ENCODE measurements around the gene ZBTB9.
"Not testable (repeated sequence)": the region's sequence is repeated elsewhere in the genome, so short reads cannot be mapped to it uniquely, and the experiment has no call there.

The ZBTB9 gene

DNA sequence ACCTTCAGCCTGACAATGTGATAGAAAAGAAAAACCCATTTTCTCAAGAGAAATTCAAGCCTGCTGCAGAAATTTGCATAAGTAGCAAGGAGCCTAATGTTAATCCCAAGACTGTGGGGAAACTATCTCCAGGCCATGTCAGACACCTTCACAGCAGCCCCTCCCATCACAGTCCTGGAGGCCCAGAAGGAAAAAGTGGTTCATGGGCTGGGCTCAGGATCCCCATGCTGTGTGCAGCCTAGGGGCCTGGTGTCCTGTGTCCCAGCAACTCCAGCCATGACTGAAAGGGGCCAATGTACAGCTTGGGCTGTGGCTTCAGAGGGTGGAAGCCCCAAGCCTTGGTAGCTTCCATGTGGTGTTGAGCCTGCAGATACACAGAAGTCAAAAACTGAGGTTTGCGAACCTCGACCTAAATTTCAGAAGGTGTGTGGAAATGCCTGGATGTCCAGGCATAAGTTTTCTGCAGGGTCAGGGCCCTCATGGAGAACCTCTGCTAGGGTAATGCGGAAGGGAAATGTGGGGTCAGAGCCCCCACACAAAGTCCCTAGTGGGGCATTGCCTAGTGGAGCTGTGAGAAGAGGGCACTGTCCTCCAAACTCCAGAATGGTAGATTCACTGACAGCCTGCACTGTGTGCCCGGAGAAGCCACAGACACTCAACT, 11.8 kb downstream of the ZBTB9 start:
- no peak for DNase-seq

DNA sequence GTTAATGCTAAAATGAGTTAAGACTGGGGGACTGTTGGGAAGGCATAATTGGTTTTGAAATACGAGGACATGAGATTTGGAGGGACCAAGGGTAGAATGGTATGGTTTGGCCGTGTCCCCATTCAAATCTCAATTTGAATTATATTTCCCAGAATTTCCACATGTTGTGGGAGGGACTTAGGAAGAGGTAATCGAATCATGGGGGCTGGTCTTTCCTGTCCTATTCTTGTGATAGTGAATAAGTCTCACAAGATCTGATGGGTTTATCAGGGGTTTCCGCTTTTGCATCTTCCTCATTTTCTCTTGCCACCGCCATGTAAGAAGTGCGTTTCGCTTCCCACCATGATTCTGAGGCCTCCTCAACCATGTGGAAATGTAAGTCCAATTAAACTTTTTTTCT, 12.7 kb downstream of the ZBTB9 start:
- no peak for DNase-seq

DNA sequence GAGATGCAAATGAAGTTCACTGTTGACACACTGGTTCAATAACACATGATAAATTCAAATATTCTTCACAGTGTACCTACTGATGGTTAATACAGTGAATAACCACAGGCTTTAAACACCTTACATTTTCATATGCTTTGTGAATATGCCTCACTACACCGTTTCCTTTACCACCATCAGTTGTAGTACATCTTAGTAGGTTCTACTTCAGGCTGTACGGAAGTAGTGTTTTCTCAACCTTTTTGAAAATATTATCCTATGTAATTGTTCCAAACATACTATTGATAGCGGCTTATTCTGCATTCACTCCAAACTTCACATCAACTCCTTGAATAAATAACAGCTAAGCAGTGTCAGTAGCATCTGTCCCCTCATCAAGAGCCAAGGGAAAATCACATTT, 15.3 kb downstream of the ZBTB9 start:
- no peak for DNase-seq

DNA sequence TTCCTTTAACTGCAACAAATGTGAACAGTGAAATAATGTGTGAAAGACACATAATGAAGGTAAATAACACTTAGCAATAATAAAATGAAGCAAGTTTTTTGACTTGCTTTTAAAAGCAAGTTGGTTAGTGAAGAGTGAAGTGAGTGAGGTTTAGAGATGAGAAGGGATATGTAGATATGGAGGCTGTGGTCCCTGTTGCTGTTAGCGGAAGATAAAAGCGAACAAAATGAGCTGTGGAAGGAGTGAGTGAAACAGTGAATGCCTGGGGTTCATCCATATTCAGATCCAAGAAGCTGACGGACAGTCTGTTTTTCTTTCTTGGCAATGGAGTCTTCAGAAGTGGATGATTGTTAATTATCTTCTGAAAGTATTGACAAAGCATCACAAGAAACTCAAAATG, 23.5 kb downstream of the ZBTB9 start:
- DNase-seq = no peak

GRCh38 chr6:33481192-33481591, 26.8 kb downstream of the ZBTB9 start:
- no peak for DNase-seq

DNA sequence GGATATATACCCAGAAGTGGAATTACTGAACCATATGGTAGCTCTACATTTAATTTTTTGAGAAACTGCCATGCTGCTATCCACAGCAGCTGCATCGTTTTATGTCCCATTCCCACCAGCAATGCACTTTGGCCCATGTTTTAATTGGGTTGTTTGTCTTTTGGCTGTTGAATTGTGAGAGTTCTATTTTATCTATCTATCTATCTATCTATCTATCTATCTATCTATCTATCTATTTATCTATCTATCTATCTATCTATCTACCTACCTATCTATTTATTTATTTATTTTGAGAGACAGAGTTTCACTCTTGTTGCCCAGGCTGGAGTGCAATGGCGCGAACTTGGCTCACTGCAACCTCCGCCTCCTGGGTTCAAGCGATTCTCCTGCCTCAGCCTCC, 28.2 kb downstream of the ZBTB9 start:
- not testable (repeated sequence) for DNase-seq

- DNase-seq = no peak
These were observed 29.3 kb downstream of the ZBTB9 start for GRCh38 chr6:33483678-33484077.

DNA sequence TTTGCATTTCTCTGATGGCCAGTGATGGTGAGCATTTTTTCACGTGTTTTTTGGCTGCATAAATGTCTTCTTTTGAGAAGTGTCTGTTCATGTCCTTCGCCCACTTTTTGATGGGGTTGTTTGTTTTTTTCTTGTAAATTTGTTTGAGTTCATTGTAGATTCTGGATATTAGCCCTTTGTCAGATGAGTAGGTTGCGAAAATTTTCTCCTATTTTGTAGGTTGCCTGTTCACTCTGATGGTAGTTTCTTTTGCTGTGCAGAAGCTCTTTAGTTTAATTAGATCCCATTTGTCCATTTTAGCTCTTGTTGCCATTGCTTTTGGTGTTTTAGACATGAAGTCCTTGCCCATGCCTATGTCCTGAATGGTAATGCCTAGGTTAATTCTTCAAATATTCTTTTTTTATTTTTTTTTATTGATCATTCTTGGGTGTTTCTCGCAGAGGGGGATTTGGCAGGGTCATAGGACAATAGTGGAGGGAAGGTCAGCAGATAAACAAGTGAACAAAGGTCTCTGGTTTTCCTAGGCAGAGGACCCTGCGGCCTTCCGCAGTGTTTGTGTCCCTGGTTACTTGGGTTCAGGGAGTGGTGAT, 30.4 kb downstream of the ZBTB9 start:
- DNase-seq = not testable (repeated sequence)

DNA sequence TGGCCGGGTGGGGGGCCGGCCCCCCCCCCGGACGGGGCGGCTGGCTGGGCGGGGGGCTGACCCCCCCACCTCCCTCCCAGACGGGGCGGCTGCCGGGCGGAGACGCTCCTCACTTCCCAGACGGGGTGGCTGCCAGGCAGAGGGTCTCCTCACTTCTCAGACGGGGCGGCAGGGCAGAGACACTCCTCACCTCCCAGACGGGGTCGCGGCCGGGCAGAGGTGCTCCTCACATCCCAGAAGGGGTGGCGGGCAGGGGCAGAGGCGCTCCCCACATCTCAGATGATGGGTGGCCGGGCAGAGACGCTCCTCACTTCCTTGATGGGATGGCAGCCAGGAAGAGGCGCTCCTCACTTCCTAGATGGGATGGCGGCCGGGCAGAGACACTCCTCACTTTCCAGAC, 31.3 kb downstream of the ZBTB9 start:
- DNase-seq = not testable (repeated sequence)

- DNase-seq = no peak
These were observed 34.0 kb downstream of the ZBTB9 start for GRCh38 chr6:33488339-33488738.

DNA sequence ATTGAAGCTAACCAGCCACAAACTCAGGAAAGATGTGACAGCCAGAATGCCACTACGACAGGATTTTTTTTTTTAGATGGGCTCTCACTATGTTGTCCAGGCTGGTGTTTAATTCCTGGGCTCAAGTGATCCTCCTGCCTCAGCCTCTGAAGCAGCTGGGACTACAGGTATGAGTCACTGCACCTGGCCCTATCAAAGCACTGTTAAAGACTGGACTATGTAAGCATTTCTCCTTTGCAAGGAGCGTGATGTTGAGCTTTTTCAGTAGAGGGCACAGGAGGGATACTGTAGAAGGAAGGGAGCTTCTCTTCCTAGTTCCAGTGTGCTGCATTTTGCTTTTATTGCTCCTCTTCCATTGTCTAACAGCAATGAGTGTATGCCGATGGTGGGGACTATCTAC, 35.8 kb downstream of the ZBTB9 start:
- DNase-seq = no peak

DNA sequence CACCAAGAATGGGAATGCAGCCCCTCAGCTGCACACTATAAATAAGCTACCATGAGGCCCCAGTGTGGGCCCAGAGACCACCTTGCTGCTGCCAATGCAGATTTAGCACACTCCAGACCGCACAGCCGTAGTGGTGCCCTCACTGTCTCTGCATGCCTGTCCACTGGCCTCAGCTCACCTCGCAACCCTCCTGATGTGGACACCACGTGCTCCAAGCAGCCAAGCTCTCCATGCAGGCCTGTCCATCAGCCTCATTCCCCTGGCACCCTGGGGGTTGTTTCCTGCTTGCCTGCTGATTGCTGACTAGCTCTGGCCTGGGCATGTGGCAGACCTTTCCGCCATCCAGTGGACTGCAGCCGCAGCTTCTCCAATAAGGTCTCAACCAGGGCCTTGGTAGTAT, 36.2 kb downstream of the ZBTB9 start:
- no peak for DNase-seq

GRCh38 chr6:33492093-33492492, 37.7 kb downstream of the ZBTB9 start:
- no peak for DNase-seq

GRCh38 chr6:33497157-33497556, 42.8 kb downstream of the ZBTB9 start:
- no peak for DNase-seq

- no peak for DNase-seq
These were observed 48.1 kb downstream of the ZBTB9 start for GRCh38 chr6:33502486-33502885.

DNA sequence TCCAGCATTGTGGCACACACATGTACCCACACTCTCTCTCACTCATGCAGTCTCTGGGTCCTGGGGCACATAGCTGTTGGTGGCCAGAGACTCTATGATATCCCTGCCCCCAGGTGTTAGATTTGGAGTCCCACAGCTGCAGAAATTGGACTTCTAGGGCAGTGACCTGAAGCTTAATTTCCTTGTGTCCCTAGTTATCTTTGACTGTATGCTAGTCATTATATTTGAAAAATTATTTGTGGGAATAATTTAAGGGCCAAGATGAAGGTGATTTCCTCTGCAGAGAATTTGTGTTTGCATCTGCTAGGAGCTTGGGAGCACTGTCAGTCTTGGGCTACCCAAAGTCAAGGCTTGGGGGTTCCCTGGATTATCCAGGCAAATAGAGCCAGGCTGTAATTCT, 50.1 kb downstream of the ZBTB9 start:
- DNase-seq = no peak

DNA sequence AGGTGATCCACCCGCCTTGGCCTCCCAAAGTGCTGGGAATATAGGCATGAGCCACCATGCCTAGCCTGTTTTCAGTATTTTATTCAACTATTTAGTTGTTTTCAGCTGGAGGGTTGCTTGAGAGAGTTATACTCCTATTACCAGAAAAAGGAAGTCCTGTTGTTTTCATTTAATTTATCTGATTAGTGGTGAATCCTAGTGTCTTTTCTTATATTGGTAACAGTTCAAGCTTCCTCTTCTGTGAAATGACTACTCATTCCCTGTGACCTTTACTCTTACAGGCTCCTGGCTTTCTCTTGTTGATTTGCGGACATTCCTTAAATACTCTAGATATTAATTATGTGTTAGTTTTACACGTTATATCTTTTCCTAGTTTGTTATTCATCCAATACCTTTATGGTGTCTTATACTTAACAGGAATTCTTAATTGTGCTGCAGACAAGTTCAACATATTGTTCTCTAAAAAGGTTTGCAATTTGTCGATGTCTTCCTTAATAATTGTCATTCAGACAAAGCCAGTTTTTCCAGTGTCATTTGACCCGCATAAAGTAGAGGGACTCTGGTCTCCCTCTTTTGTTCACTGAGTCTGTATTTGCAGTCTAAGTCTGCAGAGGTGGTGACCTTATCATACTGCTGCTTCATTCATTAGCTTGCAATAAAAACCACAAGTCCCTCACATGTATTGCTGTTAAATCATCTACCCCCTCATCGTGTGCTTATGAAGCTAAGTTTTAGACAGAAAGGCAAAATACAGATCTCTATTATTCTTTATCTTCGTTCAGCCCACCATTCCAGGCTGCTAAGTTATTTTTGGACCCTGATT, 51.4 kb downstream of the ZBTB9 start:
- DNase-seq = no peak
